GM23338 (cell line): Measurements from ENCODE around the gene FOXO3. TPM values are rescaled to one million over a fixed set of nuclear protein-coding genes. Genes with fewer than 3 reads are reported as not detected.

Source experiments
- ATAC-seq: fragments of 200-7000 bp; cut with Tn5 transposase; 3 replicates; pipeline ENCODE4 v1.9.1; 2020
- DNase-seq: peaks from one replicate; pipeline ENCODE4 v3.0.0-alpha.2; 2015; ENCODE audit warnings: low spot score
- H2AFZ ChIP-seq: fragments of 200-600 bp; sonication (generic); 2 replicates; pipeline ENCODE4 v1.8.0; 2016; ENCODE audit warnings: antibody characterized with exemption, mild to moderate bottlenecking, moderate library complexity
- H3F3A ChIP-seq: fragments of 200-600 bp; sonication (generic); replicated peaks from 2 replicates; pipeline ENCODE4 v1.8.0; 2017; ENCODE audit warnings: antibody characterized with exemption, mixed run types, low read depth
- H3K27ac ChIP-seq: fragments of 200-600 bp; sonication (generic); 2 replicates; pipeline ENCODE4 v1.6.1; 2016; ENCODE audit warnings: low read depth
- H3K27me3 ChIP-seq: fragments of 200-600 bp; sonication (generic); 2 replicates; pipeline ENCODE4 v1.8.0; 2016; ENCODE audit warnings: mild to moderate bottlenecking, mixed run types, moderate library complexity; ENCODE audit not compliant: insufficient read depth
- H3K36me3 ChIP-seq: fragments of 200-600 bp; sonication (generic); 2 replicates; pipeline ENCODE4 v1.8.0; 2016; ENCODE audit warnings: mild to moderate bottlenecking; ENCODE audit not compliant: insufficient read depth
- H3K4me1 ChIP-seq: fragments of 200-600 bp; sonication (generic); 2 replicates; pipeline ENCODE4 v1.8.0; 2016; ENCODE audit warnings: mild to moderate bottlenecking, moderate library complexity; ENCODE audit not compliant: insufficient read depth
- H3K4me2 ChIP-seq: fragments of 200-600 bp; sonication (generic); 2 replicates; pipeline ENCODE4 v1.7.1; 2017; ENCODE audit warnings: mixed run types
- H3K4me3 ChIP-seq: fragments of 200-600 bp; sonication (generic); 2 replicates; pipeline ENCODE4 v1.6.1; 2016; ENCODE audit warnings: mixed run types
- H3K79me2 ChIP-seq: fragments of 200-600 bp; sonication (generic); replicated peaks from 2 replicates; pipeline ENCODE4 v1.8.0; 2017; ENCODE audit warnings: mild to moderate bottlenecking; ENCODE audit not compliant: insufficient read depth
- H3K9me2 ChIP-seq: fragments of 200-600 bp; sonication (generic); 2 replicates; pipeline ENCODE4 v1.8.0; 2017; ENCODE audit not compliant: insufficient read depth
- H4K20me1 ChIP-seq: fragments of 200-600 bp; sonication (generic); replicated peaks from 2 replicates; pipeline ENCODE4 v1.8.0; 2017; ENCODE audit warnings: mild to moderate bottlenecking; ENCODE audit not compliant: insufficient read depth
- H3K27ac Mint-ChIP-seq: 2 replicates; pipeline ENCODE4 v1.8.0; 2020; ENCODE audit warnings: inconsistent platforms, mild to moderate bottlenecking, moderate library complexity, mixed read lengths
- H3K27me3 Mint-ChIP-seq: 3 replicates; pipeline ENCODE4 v1.8.0; 2022; ENCODE audit warnings: low read depth, mild to moderate bottlenecking, moderate library complexity, mixed read lengths, inconsistent platforms; ENCODE audit not compliant: insufficient read depth, poor library complexity
- H3K36me3 Mint-ChIP-seq: 3 replicates; pipeline ENCODE4 v1.8.0; 2021; ENCODE audit warnings: low read depth, mild to moderate bottlenecking, inconsistent platforms, moderate library complexity, mixed read lengths
- H3K4me1 Mint-ChIP-seq: 3 replicates; pipeline ENCODE4 v1.8.0; 2020; ENCODE audit warnings: mild to moderate bottlenecking, inconsistent platforms, mixed read lengths
- H3K4me3 Mint-ChIP-seq: 3 replicates; pipeline ENCODE4 v1.8.0; 2021; ENCODE audit warnings: moderate library complexity, mild to moderate bottlenecking, inconsistent platforms, mixed read lengths
- H3K9me3 Mint-ChIP-seq: 3 replicates; pipeline ENCODE4 v1.8.0; 2020; ENCODE audit warnings: moderate library complexity, mild to moderate bottlenecking, inconsistent platforms, mixed read lengths
- CREB1 ChIP-seq: fragments of 250-450 bp; sonication (Bioruptor Pico); IDR thresholded peaks from 2 replicates; pipeline ENCODE4 v1.5.0; 2020; ENCODE audit warnings: low read depth, mild to moderate bottlenecking, moderate library complexity
- EZH2 ChIP-seq: fragments of 200-600 bp; sonication (generic); IDR thresholded peaks from one replicate; pipeline ENCODE4 v1.8.0; 2017; ENCODE audit warnings: antibody characterized with exemption, mild to moderate bottlenecking, low read depth; ENCODE audit not compliant: unreplicated experiment
- JUNB ChIP-seq: IDR thresholded peaks from one replicate; pipeline ENCODE4 v1.6.1; 2016; ENCODE audit warnings: antibody characterized with exemption; ENCODE audit not compliant: unreplicated experiment
- NANOG ChIP-seq: IDR thresholded peaks from 2 replicates; pipeline ENCODE4 v1.6.1; 2016; ENCODE audit warnings: antibody characterized with exemption, borderline replicate concordance
- STAT1 ChIP-seq: IDR thresholded peaks from one replicate; pipeline ENCODE4 v1.6.1; 2016; ENCODE audit warnings: antibody characterized with exemption; ENCODE audit not compliant: unreplicated experiment
- ZNF114 ChIP-seq: fragments of 250-450 bp; sonication (Bioruptor Pico); IDR thresholded peaks from 2 replicates; pipeline ENCODE4 v1.5.0; 2020; ENCODE audit warnings: mild to moderate bottlenecking, moderate library complexity
- ZNF462 ChIP-seq: fragments of 250-450 bp; sonication (Bioruptor Pico); IDR thresholded peaks from 2 replicates; pipeline ENCODE4 v1.5.0; 2020; ENCODE audit warnings: mild to moderate bottlenecking, moderate library complexity
- polyA plus RNA-seq: library from polyadenylated mRNA; unstranded; fragments of >200 nt; fragmentation: Nextera tagmentation; extraction: Ambion mirVana; gene quantifications from 2 replicates; pipeline ENCODE4 v1.2.1, GENCODE V29; 2016
- total RNA-seq: library from RNA; depleted of rRNA; stranded (reverse); fragments of >200 nt; shearing (Covaris generic); gene quantifications from 2 replicates; pipeline ENCODE4 v1.2.3, GENCODE V29; 2014
- TF ChIP-seq, protein P1 (sequence below): IDR thresholded peaks from 2 replicates; pipeline ENCODE4 v1.6.1; 2016; ENCODE audit warnings: antibody characterized with exemption
- TF ChIP-seq, protein P2 (sequence below), 2 experiments: fragments of 200-600 bp in 1 of 2; sonication (generic) in 1 of 2; conservative IDR thresholded peaks; 2 replicates each; pipeline versions ENCODE4 v1.5.1 to v1.6.1; 2016 to 2017; ENCODE audit warnings: antibody characterized with exemption in 2 of 2, low read depth in 2 of 2, mild to moderate bottlenecking in 2 of 2, moderate library complexity in 1 of 2

Gene FOXO3
- total and polyA plus RNA-seq, 2 experiments from 2014 or later = 9.8 to 20.2 TPM

DNA sequence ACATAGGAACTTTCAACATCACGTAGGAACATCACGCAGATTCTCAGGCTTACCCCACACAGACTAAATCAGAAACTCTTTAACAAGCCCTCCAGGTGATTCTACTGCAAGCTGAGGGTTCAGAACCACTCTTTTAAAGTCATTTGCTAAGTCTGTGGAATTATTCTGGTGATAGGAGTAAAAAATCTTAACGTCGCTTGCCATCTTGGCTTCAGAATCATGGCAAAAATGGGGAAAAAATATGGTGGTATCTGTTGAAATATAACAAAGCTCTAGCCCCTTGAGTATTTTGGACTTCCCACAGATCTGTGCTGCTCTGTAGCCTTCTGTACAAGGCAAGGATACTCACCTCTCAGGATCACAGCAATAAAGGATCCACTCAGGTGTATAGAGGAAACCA is 17.4 kb downstream of the FOXO3 start:
- no peak overlapping the region for H3K4me3 ChIP-seq
- H3K4me1 Mint-ChIP-seq = peaks cover 39% of the 10 kb centered on the region
- H3F3A ChIP-seq = no peaks in the 10 kb centered on the region
- H3K27me3 Mint-ChIP-seq = peaks cover 8% of the 10 kb centered on the region
- H3K27me3 ChIP-seq = no peaks in the 10 kb centered on the region
- no peak overlapping the region for H3K27ac Mint-ChIP-seq
- peaks cover 95% of the 10 kb centered on the region for H3K79me2 ChIP-seq
- ATAC-seq (no peak), DNase-seq (no peak)
- no peak overlapping the region for H2AFZ ChIP-seq
- H3K4me1 ChIP-seq = peaks cover 19% of the 10 kb centered on the region
- TF ChIP-seq, protein P1, sequence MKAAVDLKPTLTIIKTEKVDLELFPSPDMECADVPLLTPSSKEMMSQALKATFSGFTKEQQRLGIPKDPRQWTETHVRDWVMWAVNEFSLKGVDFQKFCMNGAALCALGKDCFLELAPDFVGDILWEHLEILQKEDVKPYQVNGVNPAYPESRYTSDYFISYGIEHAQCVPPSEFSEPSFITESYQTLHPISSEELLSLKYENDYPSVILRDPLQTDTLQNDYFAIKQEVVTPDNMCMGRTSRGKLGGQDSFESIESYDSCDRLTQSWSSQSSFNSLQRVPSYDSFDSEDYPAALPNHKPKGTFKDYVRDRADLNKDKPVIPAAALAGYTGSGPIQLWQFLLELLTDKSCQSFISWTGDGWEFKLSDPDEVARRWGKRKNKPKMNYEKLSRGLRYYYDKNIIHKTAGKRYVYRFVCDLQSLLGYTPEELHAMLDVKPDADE = no peak
- no peak for TF ChIP-seq STAT1
- TF ChIP-seq EZH2 = no peak
- TF ChIP-seq ZNF114 (CRISPR knock-in tag) = no peak
- TF ChIP-seq ZNF462 (CRISPR knock-in tag) = no peak
- TF ChIP-seq NANOG = no peak
- TF ChIP-seq, protein P2, sequence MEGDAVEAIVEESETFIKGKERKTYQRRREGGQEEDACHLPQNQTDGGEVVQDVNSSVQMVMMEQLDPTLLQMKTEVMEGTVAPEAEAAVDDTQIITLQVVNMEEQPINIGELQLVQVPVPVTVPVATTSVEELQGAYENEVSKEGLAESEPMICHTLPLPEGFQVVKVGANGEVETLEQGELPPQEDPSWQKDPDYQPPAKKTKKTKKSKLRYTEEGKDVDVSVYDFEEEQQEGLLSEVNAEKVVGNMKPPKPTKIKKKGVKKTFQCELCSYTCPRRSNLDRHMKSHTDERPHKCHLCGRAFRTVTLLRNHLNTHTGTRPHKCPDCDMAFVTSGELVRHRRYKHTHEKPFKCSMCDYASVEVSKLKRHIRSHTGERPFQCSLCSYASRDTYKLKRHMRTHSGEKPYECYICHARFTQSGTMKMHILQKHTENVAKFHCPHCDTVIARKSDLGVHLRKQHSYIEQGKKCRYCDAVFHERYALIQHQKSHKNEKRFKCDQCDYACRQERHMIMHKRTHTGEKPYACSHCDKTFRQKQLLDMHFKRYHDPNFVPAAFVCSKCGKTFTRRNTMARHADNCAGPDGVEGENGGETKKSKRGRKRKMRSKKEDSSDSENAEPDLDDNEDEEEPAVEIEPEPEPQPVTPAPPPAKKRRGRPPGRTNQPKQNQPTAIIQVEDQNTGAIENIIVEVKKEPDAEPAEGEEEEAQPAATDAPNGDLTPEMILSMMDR (conservative IDR thresholded peaks at IDR 0.05; ENCODE audit: low read depth in 2 of 2) = no peak
- TF ChIP-seq JUNB = no peak
- TF ChIP-seq CREB1 (CRISPR knock-in tag) = no peak
- H3K27ac ChIP-seq = no peak overlapping the region
- H3K9me3 Mint-ChIP-seq = no peaks in the 10 kb centered on the region; the same call in 2 of the 3 replicates
- peaks cover 7% of the 10 kb centered on the region; the same call in 2 of the 3 replicates for H3K36me3 Mint-ChIP-seq
- H3K4me2 ChIP-seq = no peak overlapping the region
- H3K4me3 Mint-ChIP-seq = no peak overlapping the region
- H4K20me1 ChIP-seq = no peaks in the 10 kb centered on the region; the same call in 1 of the 2 replicates
- no peaks in the 10 kb centered on the region for H3K36me3 ChIP-seq
- H3K9me2 ChIP-seq = no peaks in the 10 kb centered on the region
